Sigmoid colon (tissue), 4 donors: Measurements from ENCODE around the gene S100A16.

Source experiments
- EP300 ChIP-seq, 4 donors: sonication (generic); formaldehyde crosslinking; IDR thresholded peaks; one replicate each; pipeline ENCODE4 v1.6.1; 2017; ENCODE audit warnings: antibody characterized with exemption in 4 of 4
- POLR2A ChIP-seq, 2 donors: fragments of 450-650 bp; IDR thresholded peaks; one replicate each; pipeline ENCODE4 v1.6.1; 2016; ENCODE audit warnings: antibody characterized with exemption in 2 of 2, mild to moderate bottlenecking in 2 of 2, moderate library complexity in 2 of 2
- POLR2AphosphoS5 ChIP-seq, 4 donors: sonication (generic); formaldehyde crosslinking; IDR thresholded peaks; one replicate each; pipeline ENCODE4 v1.6.1; 2017; ENCODE audit warnings: antibody characterized with exemption in 4 of 4
- TF ChIP-seq, protein P1 (sequence below), 4 experiments: fragments of 450-650 bp in 3 of 4; fragments of 200-600 bp in 1 of 4; IDR thresholded peaks; one replicate each; pipeline ENCODE4 v1.5.1; 2016 to 2019; ENCODE audit warnings: antibody characterized with exemption in 4 of 4, mild to moderate bottlenecking in 3 of 4, moderate library complexity in 2 of 4

DNA sequence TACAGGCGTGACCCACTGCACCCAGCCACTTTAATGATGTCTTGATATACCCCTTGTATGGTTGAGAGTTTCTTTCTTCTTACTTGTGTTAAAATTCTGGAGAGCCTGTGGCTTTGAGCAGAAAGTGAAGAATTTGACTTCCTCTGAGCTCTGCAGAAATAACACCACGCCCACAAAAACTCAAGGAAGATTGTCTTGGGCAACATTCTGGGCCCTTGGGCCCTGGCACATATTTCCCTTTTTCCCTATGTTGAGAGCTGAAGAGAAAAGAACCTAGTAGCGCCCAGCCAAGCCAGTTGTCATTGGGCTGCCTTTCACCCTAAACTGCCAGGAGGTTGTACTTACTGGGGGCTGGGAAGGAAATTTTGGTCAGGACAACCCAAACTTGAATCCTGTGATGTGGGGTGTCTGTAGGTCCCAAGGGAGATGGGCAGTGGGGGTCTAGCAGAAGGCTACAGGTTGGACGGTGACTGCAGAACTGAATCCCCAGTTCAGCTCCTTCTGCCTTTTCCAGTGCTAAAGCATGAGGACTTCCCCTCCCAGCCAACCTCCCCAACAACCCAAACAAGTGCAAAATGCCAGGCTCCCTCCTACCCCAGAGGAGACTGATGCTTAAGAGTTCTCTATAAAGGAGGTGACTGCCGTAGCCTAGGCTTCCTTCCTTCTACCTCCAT lies 33.9 kb upstream of the S100A16 start:
- TF ChIP-seq POLR2A (IDR thresholded peaks at IDR 0.05) (no peak), POLR2AphosphoS5 (IDR thresholded peaks at IDR 0.05) (no peak), EP300 (IDR thresholded peaks at IDR 0.05) (no peak)
- TF ChIP-seq, protein P1, sequence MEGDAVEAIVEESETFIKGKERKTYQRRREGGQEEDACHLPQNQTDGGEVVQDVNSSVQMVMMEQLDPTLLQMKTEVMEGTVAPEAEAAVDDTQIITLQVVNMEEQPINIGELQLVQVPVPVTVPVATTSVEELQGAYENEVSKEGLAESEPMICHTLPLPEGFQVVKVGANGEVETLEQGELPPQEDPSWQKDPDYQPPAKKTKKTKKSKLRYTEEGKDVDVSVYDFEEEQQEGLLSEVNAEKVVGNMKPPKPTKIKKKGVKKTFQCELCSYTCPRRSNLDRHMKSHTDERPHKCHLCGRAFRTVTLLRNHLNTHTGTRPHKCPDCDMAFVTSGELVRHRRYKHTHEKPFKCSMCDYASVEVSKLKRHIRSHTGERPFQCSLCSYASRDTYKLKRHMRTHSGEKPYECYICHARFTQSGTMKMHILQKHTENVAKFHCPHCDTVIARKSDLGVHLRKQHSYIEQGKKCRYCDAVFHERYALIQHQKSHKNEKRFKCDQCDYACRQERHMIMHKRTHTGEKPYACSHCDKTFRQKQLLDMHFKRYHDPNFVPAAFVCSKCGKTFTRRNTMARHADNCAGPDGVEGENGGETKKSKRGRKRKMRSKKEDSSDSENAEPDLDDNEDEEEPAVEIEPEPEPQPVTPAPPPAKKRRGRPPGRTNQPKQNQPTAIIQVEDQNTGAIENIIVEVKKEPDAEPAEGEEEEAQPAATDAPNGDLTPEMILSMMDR (IDR thresholded peaks at IDR 0.05), result no peak
